Measurements from ENCODE around the gene SLC9A8.

The SLC9A8 gene

DNA sequence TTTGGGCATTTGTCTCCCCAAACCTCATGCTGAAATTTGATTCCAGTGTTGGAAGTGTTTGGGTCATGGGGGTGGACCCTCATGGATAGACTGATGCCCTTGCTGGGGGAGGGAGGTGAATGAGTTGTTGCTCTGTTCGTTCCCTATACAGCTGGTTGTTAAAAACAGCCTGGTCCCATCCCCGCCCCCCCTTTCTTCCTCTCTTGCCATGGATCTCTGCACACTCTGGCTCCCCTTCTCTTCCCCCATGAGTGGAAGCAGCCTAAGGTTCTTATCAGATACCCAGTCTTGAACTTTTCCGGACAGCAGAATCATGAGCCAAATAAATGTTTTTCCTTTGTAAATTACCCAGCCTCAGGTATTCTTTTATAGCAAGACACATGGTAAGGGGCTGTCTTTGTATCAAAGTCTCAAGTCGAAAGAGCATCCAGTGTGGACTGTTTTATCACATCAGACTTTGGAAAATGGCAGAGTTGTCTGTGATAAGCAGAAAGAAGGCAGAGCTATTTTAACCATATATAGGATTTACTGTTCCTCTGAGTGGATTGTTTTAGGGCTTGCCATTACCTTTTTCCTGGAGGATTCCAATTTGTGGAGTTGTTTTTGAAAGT lies 31.2 kb downstream of the SLC9A8 start:
- TF ChIP-seq, protein P1, sequence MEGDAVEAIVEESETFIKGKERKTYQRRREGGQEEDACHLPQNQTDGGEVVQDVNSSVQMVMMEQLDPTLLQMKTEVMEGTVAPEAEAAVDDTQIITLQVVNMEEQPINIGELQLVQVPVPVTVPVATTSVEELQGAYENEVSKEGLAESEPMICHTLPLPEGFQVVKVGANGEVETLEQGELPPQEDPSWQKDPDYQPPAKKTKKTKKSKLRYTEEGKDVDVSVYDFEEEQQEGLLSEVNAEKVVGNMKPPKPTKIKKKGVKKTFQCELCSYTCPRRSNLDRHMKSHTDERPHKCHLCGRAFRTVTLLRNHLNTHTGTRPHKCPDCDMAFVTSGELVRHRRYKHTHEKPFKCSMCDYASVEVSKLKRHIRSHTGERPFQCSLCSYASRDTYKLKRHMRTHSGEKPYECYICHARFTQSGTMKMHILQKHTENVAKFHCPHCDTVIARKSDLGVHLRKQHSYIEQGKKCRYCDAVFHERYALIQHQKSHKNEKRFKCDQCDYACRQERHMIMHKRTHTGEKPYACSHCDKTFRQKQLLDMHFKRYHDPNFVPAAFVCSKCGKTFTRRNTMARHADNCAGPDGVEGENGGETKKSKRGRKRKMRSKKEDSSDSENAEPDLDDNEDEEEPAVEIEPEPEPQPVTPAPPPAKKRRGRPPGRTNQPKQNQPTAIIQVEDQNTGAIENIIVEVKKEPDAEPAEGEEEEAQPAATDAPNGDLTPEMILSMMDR (IDR thresholded peaks at IDR 0.05), result no peak
- TF ChIP-seq ZFX (IDR thresholded peaks at IDR 0.05; ENCODE audit: borderline replicate concordance), result no peak
- no peak overlapping the region for H3K27ac ChIP-seq

GRCh38 chr20:49845060-49845459 lies 32.4 kb downstream of the SLC9A8 start:
- no peak overlapping the region for H3K27ac ChIP-seq
- TF ChIP-seq, protein P1 (IDR thresholded peaks at IDR 0.05), result no peak
- no peak for TF ChIP-seq ZFX (IDR thresholded peaks at IDR 0.05; ENCODE audit: borderline replicate concordance)

- H3K27ac ChIP-seq, result no peak overlapping the region
- TF ChIP-seq, protein P1 (IDR thresholded peaks at IDR 0.05), result peak; percentile 69
- no peak for TF ChIP-seq ZFX (IDR thresholded peaks at IDR 0.05; ENCODE audit: borderline replicate concordance)
These were observed 33.7 kb downstream of the SLC9A8 start for GRCh38 chr20:49846206-49846807.

- TF ChIP-seq, protein P1 (IDR thresholded peaks at IDR 0.05), result no peak
- TF ChIP-seq ZFX (IDR thresholded peaks at IDR 0.05; ENCODE audit: borderline replicate concordance), result no peak
- H3K27ac ChIP-seq, result peak overlapping the region; percentile 5; the same call in 1 of the 2 replicates
These were observed 38.0 kb downstream of the SLC9A8 start for GRCh38 chr20:49850463-49851230.

- peak overlapping the region; percentile 5; the same call in 1 of the 2 replicates for H3K27ac ChIP-seq
These were observed 38.6 kb downstream of the SLC9A8 start for GRCh38 chr20:49851231-49851705.

DNA sequence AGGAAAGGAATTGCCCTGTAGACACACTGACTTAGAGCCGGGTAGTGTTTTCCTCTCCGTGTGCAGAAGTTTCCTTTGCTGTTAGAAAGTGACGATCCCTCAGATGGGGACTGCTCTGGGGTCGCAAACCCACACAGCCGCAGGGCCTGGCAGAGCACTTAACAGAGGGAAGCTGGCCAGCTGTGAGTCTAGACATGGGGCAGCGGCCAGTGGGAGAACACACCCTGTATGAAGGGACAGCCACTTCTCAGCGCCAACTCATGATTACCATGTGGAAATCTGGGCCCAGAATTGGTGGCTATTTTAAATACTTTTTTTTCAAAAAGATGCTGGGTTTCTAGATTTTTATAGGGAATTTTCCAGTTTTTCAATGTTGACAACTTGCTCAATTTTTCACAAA lies 39.4 kb downstream of the SLC9A8 start:
- H3K27ac ChIP-seq, result no peak overlapping the region
- TF ChIP-seq, protein P1 (IDR thresholded peaks at IDR 0.05), result no peak
- TF ChIP-seq ZFX (IDR thresholded peaks at IDR 0.05; ENCODE audit: borderline replicate concordance), result no peak

More at GRCh38 chr20:49851231-49851705, 38.6 kb downstream of the SLC9A8 start:
- TF ChIP-seq, protein P1 (IDR thresholded peaks at IDR 0.05), result no peak
- no peak for TF ChIP-seq ZFX (IDR thresholded peaks at IDR 0.05; ENCODE audit: borderline replicate concordance)
